Lower lobe of right lung (tissue), 2 donors: ENCODE data around the gene ACOXL. TPM values are rescaled to one million over a fixed set of nuclear protein-coding genes. Genes with fewer than 3 reads are reported as not detected.

ENCODE experiments used
- ATAC-seq, 2 donors: fragments of 200-7000 bp; cut with Tn5 transposase; one replicate each; pipeline ENCODE4 v1.9.1; 2020 to 2022; ENCODE audit warnings: mild to moderate bottlenecking in 2 of 2, moderate library complexity in 2 of 2
- DNase-seq: peaks from one replicate; pipeline ENCODE4 v3.0.0-alpha.2; 2020
- H3K27ac ChIP-seq: fragments of 200-600 bp; one replicate; pipeline ENCODE4 v1.8.0; 2022
- H3K27me3 ChIP-seq: fragments of 200-600 bp; one replicate; pipeline ENCODE4 v1.8.0; 2022; ENCODE audit warnings: low read depth
- H3K36me3 ChIP-seq: fragments of 200-600 bp; one replicate; pipeline ENCODE4 v1.8.0; 2022; ENCODE audit warnings: mild to moderate bottlenecking
- H3K4me1 ChIP-seq: fragments of 200-600 bp; one replicate; pipeline ENCODE4 v1.8.0; 2022
- H3K4me3 ChIP-seq: fragments of 200-600 bp; one replicate; pipeline ENCODE4 v1.8.0; 2022; ENCODE audit warnings: mild to moderate bottlenecking
- H3K9me3 ChIP-seq: fragments of 200-600 bp; one replicate; pipeline ENCODE4 v1.8.0; 2022
- CTCF ChIP-seq: fragments of 200-600 bp; IDR thresholded peaks from one replicate; pipeline ENCODE4 v1.8.0; 2022; ENCODE audit warnings: antibody characterized with exemption, mild to moderate bottlenecking
- intact Hi-C: fragments of 100-400 bp; cut with DNase I; formaldehyde crosslinking; loops from one replicate; pipeline ENCODE4 v1.11.0; 2022
- total RNA-seq: library from RNA; stranded (reverse); fragmentation: NEBNext Ultra II Directional; extraction: Animal tissue kit (Norgen Biotek cat#: 25700); gene quantifications from one replicate; pipeline ENCODE4 v1.2.1, GENCODE V29; 2021
- donor health status: DM: no; HTN: yes; CAD: no; lungs with severe emphysema.

ACOXL gene
- total RNA-seq, 1 donor from 2014 or later, result 38.5 TPM

- Histone ChIP-seq H3K27ac (no peak overlapping the region), H3K9me3 (no peaks in the 10 kb centered on the region), H3K4me1 (peaks cover 19% of the 10 kb centered on the region), H3K4me3 (no peak overlapping the region), H3K27me3 (no peaks in the 10 kb centered on the region), H3K36me3 (peaks cover 60% of the 10 kb centered on the region)
- ATAC-seq, result no peak
- intact Hi-C loops, result no loop called here
- TF ChIP-seq CTCF, result no peak
- DNase-seq, result no peak
Observed at GRCh38 chr2:111128096-111128495, 395.7 kb downstream of the ACOXL start.

- Histone ChIP-seq H3K36me3 (peaks cover 13% of the 10 kb centered on the region), H3K9me3 (no peaks in the 10 kb centered on the region), H3K27me3 (no peaks in the 10 kb centered on the region), H3K27ac (no peak overlapping the region), H3K4me3 (no peak overlapping the region), H3K4me1 (no peaks in the 10 kb centered on the region)
- DNase-seq (no peak), ATAC-seq (no peak)
- intact Hi-C loops, result no loop called here
- no peak for TF ChIP-seq CTCF
Observed at GRCh38 chr2:111133603-111134002, 401.2 kb downstream of the ACOXL start.

GRCh38 chr2:111134055-111134454, 401.7 kb downstream of the ACOXL start:
- peaks cover 13% of the 10 kb centered on the region for H3K36me3 ChIP-seq
- H3K4me1 ChIP-seq, result no peaks in the 10 kb centered on the region
- no peaks in the 10 kb centered on the region for H3K9me3 ChIP-seq
- no peak overlapping the region for H3K4me3 ChIP-seq
- H3K27me3 ChIP-seq, result no peaks in the 10 kb centered on the region
- ATAC-seq, result no peak
- no peak overlapping the region for H3K27ac ChIP-seq
- DNase-seq, result no peak
- no peak for TF ChIP-seq CTCF
- intact Hi-C loops, result no loop called here

- Histone ChIP-seq H3K4me3 (no peak overlapping the region), H3K36me3 (peaks cover 5% of the 10 kb centered on the region), H3K27ac (no peak overlapping the region), H3K4me1 (no peaks in the 10 kb centered on the region), H3K9me3 (no peaks in the 10 kb centered on the region), H3K27me3 (no peaks in the 10 kb centered on the region)
- no peak for ATAC-seq
- TF ChIP-seq CTCF, result no peak
- intact Hi-C loops, result no loop called here
- DNase-seq, result no peak
Observed at GRCh38 chr2:111135237-111135909, 403.0 kb downstream of the ACOXL start.

GRCh38 chr2:111135910-111136297, 403.5 kb downstream of the ACOXL start:
- no peaks in the 10 kb centered on the region for H3K27me3 ChIP-seq
- no peaks in the 10 kb centered on the region for H3K9me3 ChIP-seq
- peaks cover 5% of the 10 kb centered on the region for H3K36me3 ChIP-seq
- intact Hi-C loops, result no loop called here
- DNase-seq (peak; percentile 52), ATAC-seq (peak; percentile 57 to 61)
- no peak overlapping the region for H3K4me3 ChIP-seq
- TF ChIP-seq CTCF, result peak; percentile 14
- H3K27ac ChIP-seq, result no peak overlapping the region
- H3K4me1 ChIP-seq, result no peaks in the 10 kb centered on the region
